Left colon (tissue), 2 donors: ENCODE data around the gene ITGA2B. TPM values are rescaled to one million over a fixed set of nuclear protein-coding genes. Genes with fewer than 3 reads are reported as not detected.
"Not testable (repeated sequence)": the region's sequence is repeated elsewhere in the genome, so short reads cannot be mapped to it uniquely, and the experiment has no call there.

ENCODE experiments used
- ATAC-seq: fragments of 200-7000 bp; cut with Tn5 transposase; one replicate; pipeline ENCODE4 v1.9.1; 2020; ENCODE audit warnings: mild to moderate bottlenecking, moderate library complexity
- DNase-seq, 2 donors: peaks; one replicate each; pipeline ENCODE4 v3.0.0-alpha.2; 2020
- intact Hi-C, 2 donors: fragments of 100-400 bp; cut with DNase I in 1 of 2; cut with micrococcal nuclease in 1 of 2; formaldehyde crosslinking; loops; one replicate each; pipeline versions ENCODE4 v1.11.2 to v1.14.0; 2022; cut with DNase I, micrococcal nuclease
- total RNA-seq, 2 donors: library from RNA; stranded (reverse); fragmentation: NEBNext Ultra II Directional; extraction: Animal tissue kit (Norgen Biotek cat#: 25700); gene quantifications; one replicate each; pipeline ENCODE4 v1.2.1, GENCODE V29; 2021
- donor health status: DM: no; HTN: no; CAD: no.
- donor health status: DM: yes; HTN: yes; CAD: no.

Gene ITGA2B
- total RNA-seq, 2 donors from 2014 or later = 0.37 to 0.39 TPM

- no peak for ATAC-seq
- DNase-seq = no peak
- intact Hi-C loops = no loop called here
Observed at GRCh38 chr17:44396946-44397345, 7.5 kb upstream of the ITGA2B start.

GRCh38 chr17:44394833-44395232 is 5.4 kb upstream of the ITGA2B start:
- intact Hi-C loops = no loop called here
- no peak for DNase-seq
- ATAC-seq = no peak

- ATAC-seq, DNase-seq, intact Hi-C loops: not testable (repeated sequence)
Observed at GRCh38 chr17:44394112-44394511, 4.7 kb upstream of the ITGA2B start.

- intact Hi-C loops = no loop called here
- DNase-seq (no peak), ATAC-seq (no peak)
Observed at GRCh38 chr17:44390250-44390870, 911 bp upstream of the ITGA2B start.

- ATAC-seq (no peak), DNase-seq (no peak)
- intact Hi-C loops = no loop called here
Observed at GRCh38 chr17:44389723-44390202, 314 bp upstream of the ITGA2B start.

- ATAC-seq = no peak
Observed at GRCh38 chr17:44387804-44388203, 1.6 kb downstream of the ITGA2B start.

GRCh38 chr17:44386182-44386525 is 3.3 kb downstream of the ITGA2B start:
- intact Hi-C loops = no loop called here
- DNase-seq = no peak
- ATAC-seq = no peak

More at GRCh38 chr17:44387804-44388203, 1.6 kb downstream of the ITGA2B start:
- intact Hi-C loops = no loop called here
- no peak for DNase-seq

GRCh38 chr17:44385287-44386181 is 3.9 kb downstream of the ITGA2B start:
- peak; percentile 96 for ATAC-seq
- DNase-seq = peak; percentile 79 to 83
- intact Hi-C loops = no loop called here

- ATAC-seq = peak; percentile 35
- no peak for DNase-seq
Observed at GRCh38 chr17:44384823-44385286, 4.6 kb downstream of the ITGA2B start.

GRCh38 chr17:44384281-44384822 is 5.1 kb downstream of the ITGA2B start:
- no peak for DNase-seq
- no peak for ATAC-seq
- intact Hi-C loops = no loop called here

More at GRCh38 chr17:44384823-44385286, 4.6 kb downstream of the ITGA2B start:
- intact Hi-C loops = no loop called here

- ATAC-seq (no peak), DNase-seq (no peak)
- intact Hi-C loops = no loop called here
Observed at GRCh38 chr17:44383861-44384260, 5.6 kb downstream of the ITGA2B start.

- intact Hi-C loops = no loop called here
Observed at GRCh38 chr17:44383363-44383762, 6.1 kb downstream of the ITGA2B start.

GRCh38 chr17:44382917-44383316 is 6.5 kb downstream of the ITGA2B start:
- intact Hi-C loops = no loop called here
- no peak for ATAC-seq
- DNase-seq = no peak

More at GRCh38 chr17:44383363-44383762, 6.1 kb downstream of the ITGA2B start:
- DNase-seq (no peak), ATAC-seq (no peak)

GRCh38 chr17:44381810-44382305 is 7.6 kb downstream of the ITGA2B start:
- ATAC-seq (no peak), DNase-seq (no peak)
- intact Hi-C loops = no loop called here

GRCh38 chr17:44380767-44381166 is 8.7 kb downstream of the ITGA2B start:
- intact Hi-C loops = no loop called here
- DNase-seq = no peak
- ATAC-seq = no peak

- ATAC-seq = no peak
- no peak for DNase-seq
- intact Hi-C loops = no loop called here
Observed at GRCh38 chr17:44379887-44380286, 9.6 kb downstream of the ITGA2B start.

GRCh38 chr17:44378171-44378705 is 11.2 kb downstream of the ITGA2B start:
- DNase-seq = no peak
- ATAC-seq = no peak
- intact Hi-C loops = no loop called here

GRCh38 chr17:44376779-44377178 is 12.7 kb downstream of the ITGA2B start:
- intact Hi-C loops = no loop called here
- no peak for ATAC-seq
- DNase-seq = no peak

GRCh38 chr17:44376124-44376523 is 13.3 kb downstream of the ITGA2B start:
- peak; percentile 40 for ATAC-seq
- no peak for DNase-seq
- intact Hi-C loops = no loop called here
